DND-41 (cell line): Measurements from ENCODE around the gene C3orf20.

Experiments used
- ATAC-seq: fragments of 200-7000 bp; cut with Tn5 transposase; 3 replicates; pipeline ENCODE4 v1.9.1; 2021; ENCODE audit warnings: low read depth; ENCODE audit not compliant: insufficient read depth
- DNase-seq: peaks from one replicate; pipeline ENCODE4 v3.0.0-alpha.2; 2020
- H2AFZ ChIP-seq: 2 replicates; pipeline ENCODE4 v1.6.0; 2012; ENCODE audit warnings: low read depth, low read length
- H3K27ac ChIP-seq: 2 replicates; pipeline ENCODE4 v1.5.1; 2012; ENCODE audit warnings: low read length, inconsistent platforms
- H3K27me3 ChIP-seq: fragments of 200-600 bp; sonication (generic); 2 replicates; pipeline ENCODE4 v1.6.0; 2012; ENCODE audit warnings: low read length, mild to moderate bottlenecking, inconsistent platforms; ENCODE audit not compliant: insufficient read depth, poor library complexity
- H3K36me3 ChIP-seq: 2 replicates; pipeline ENCODE4 v1.5.1; 2012; ENCODE audit warnings: low read length, inconsistent platforms; ENCODE audit not compliant: insufficient read depth
- H3K4me1 ChIP-seq: 2 replicates; pipeline ENCODE4 v1.5.1; 2012; ENCODE audit warnings: mild to moderate bottlenecking, low read length; ENCODE audit not compliant: insufficient read depth
- H3K4me2 ChIP-seq: 2 replicates; pipeline ENCODE4 v1.6.0; 2012; ENCODE audit warnings: mild to moderate bottlenecking, moderate library complexity, low read length, inconsistent platforms; ENCODE audit not compliant: insufficient read depth
- H3K4me3 ChIP-seq, 2 experiments: fragments of 200-600 bp in 1 of 2; shearing (Covaris generic) in 1 of 2; 2 replicates each; pipeline ENCODE4 v1.5.1; 2012 to 2016; ENCODE audit warnings: inconsistent platforms in 2 of 2, low read length in 2 of 2, mild to moderate bottlenecking in 2 of 2, low read depth in 1 of 2, moderate library complexity in 1 of 2
- H3K79me2 ChIP-seq: 2 replicates; pipeline ENCODE4 v1.6.0; 2012; ENCODE audit warnings: low read length, inconsistent platforms; ENCODE audit not compliant: insufficient read depth
- H3K9ac ChIP-seq: 2 replicates; pipeline ENCODE4 v1.6.0; 2012; ENCODE audit warnings: low read depth, mild to moderate bottlenecking, inconsistent platforms, low read length, moderate library complexity
- H3K9me3 ChIP-seq: 2 replicates; pipeline ENCODE4 v1.5.1; 2012; ENCODE audit warnings: low read length, moderate library complexity, mild to moderate bottlenecking, inconsistent platforms; ENCODE audit not compliant: insufficient read depth, severe bottlenecking
- H4K20me1 ChIP-seq: 2 replicates; pipeline ENCODE4 v1.6.0; 2012; ENCODE audit warnings: low read length; ENCODE audit not compliant: insufficient read depth
- EZH2 ChIP-seq: IDR thresholded peaks from 3 replicates; pipeline ENCODE4 v1.6.1; 2012; ENCODE audit warnings: borderline replicate concordance, low read depth, mild to moderate bottlenecking, moderate library complexity, low read length, inconsistent platforms; ENCODE audit not compliant: severe bottlenecking
- TF ChIP-seq, protein P1 (sequence below): IDR thresholded peaks from 2 replicates; pipeline ENCODE4 v1.5.1; 2012; ENCODE audit warnings: borderline replicate concordance, low read length, moderate library complexity, mild to moderate bottlenecking; ENCODE audit not compliant: poor library complexity, severe bottlenecking; ENCODE audit errors: extremely low read depth

The C3orf20 gene

GRCh38 chr3:14719006-14719405, 44.1 kb downstream of the C3orf20 start:
- Histone ChIP-seq H3K36me3 (no peaks in the 10 kb centered on the region), H4K20me1 (no peaks in the 10 kb centered on the region), H3K4me1 (no peaks in the 10 kb centered on the region), H3K9ac (no peak overlapping the region), H3K27ac (no peak overlapping the region), H2AFZ (no peak overlapping the region), H3K9me3 (no peaks in the 10 kb centered on the region), H3K79me2 (no peaks in the 10 kb centered on the region), H3K4me3 (no peak overlapping the region), H3K27me3 (no peaks in the 10 kb centered on the region), H3K4me2 (no peak overlapping the region)
- DNase-seq (no peak), ATAC-seq (no peak)
- TF ChIP-seq, protein P1, sequence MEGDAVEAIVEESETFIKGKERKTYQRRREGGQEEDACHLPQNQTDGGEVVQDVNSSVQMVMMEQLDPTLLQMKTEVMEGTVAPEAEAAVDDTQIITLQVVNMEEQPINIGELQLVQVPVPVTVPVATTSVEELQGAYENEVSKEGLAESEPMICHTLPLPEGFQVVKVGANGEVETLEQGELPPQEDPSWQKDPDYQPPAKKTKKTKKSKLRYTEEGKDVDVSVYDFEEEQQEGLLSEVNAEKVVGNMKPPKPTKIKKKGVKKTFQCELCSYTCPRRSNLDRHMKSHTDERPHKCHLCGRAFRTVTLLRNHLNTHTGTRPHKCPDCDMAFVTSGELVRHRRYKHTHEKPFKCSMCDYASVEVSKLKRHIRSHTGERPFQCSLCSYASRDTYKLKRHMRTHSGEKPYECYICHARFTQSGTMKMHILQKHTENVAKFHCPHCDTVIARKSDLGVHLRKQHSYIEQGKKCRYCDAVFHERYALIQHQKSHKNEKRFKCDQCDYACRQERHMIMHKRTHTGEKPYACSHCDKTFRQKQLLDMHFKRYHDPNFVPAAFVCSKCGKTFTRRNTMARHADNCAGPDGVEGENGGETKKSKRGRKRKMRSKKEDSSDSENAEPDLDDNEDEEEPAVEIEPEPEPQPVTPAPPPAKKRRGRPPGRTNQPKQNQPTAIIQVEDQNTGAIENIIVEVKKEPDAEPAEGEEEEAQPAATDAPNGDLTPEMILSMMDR: no peak
- no peak for TF ChIP-seq EZH2

DNA sequence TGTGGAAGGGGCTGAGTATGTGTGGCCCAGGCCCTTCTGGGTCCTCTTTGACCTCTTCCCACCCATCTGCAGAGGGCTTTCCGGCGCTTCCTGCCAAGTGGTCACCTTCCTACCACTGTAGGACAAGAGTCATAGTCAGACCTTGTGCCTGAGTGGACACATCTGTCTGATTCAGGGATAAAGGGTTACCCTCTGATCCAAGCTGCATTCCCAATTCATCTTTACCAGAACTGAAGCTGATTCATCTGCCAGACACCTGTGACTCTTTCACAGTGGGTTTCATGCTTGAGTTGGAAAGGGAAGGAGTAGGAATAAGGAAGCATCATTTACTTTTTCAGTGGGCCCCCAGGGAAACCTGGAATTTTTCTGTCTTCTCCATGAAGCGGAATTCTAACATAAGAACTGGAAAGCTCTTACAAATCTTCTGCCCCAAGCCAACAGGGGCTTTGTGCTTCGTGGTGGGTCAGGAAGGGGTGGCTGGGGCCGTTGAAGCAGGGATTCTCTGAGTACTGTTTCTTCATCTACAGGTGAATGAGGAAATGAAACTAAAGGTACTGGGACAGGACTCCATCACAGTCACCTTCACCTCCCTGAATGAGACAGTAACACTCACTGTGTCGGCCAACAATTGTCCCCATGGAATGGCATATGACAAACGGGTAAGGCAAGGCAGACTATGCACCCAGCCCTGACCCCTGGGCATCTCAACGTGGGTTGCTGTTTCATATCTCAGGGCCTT, 46.4 kb downstream of the C3orf20 start:
- Histone ChIP-seq H3K27ac (no peak overlapping the region), H3K36me3 (no peaks in the 10 kb centered on the region), H3K9me3 (no peaks in the 10 kb centered on the region), H4K20me1 (no peaks in the 10 kb centered on the region), H3K27me3 (no peaks in the 10 kb centered on the region), H3K79me2 (no peaks in the 10 kb centered on the region), H3K4me1 (no peaks in the 10 kb centered on the region), H3K4me3 (no peak overlapping the region), H3K9ac (no peak overlapping the region), H2AFZ (no peak overlapping the region), H3K4me2 (no peak overlapping the region)
- ATAC-seq (no peak), DNase-seq (no peak)
- no peak for TF ChIP-seq EZH2
- TF ChIP-seq, protein P1: no peak

GRCh38 chr3:14725013-14725412, 50.1 kb downstream of the C3orf20 start:
- TF ChIP-seq, protein P1: no peak
- TF ChIP-seq EZH2: no peak
- no peak overlapping the region for H3K4me2 ChIP-seq
- H3K4me3 ChIP-seq: no peak overlapping the region
- no peaks in the 10 kb centered on the region for H3K36me3 ChIP-seq
- H3K79me2 ChIP-seq: no peaks in the 10 kb centered on the region
- H3K9ac ChIP-seq: no peak overlapping the region
- H3K4me1 ChIP-seq: no peaks in the 10 kb centered on the region
- DNase-seq: no peak
- H3K9me3 ChIP-seq: no peaks in the 10 kb centered on the region
- no peak for ATAC-seq
- no peak overlapping the region for H2AFZ ChIP-seq
- H3K27me3 ChIP-seq: no peaks in the 10 kb centered on the region
- no peak overlapping the region for H3K27ac ChIP-seq
- no peaks in the 10 kb centered on the region for H4K20me1 ChIP-seq
